Type B pancreatic cell (in vitro differentiated cells): ENCODE measurements around the gene DDX56. TPM values are rescaled to one million over a fixed set of nuclear protein-coding genes. Genes with fewer than 3 reads are reported as not detected.

Experiments used
- DNase-seq: peaks from one replicate; pipeline ENCODE4 v3.0.0; 2021; ENCODE audit warnings: mixed read lengths; ENCODE audit not compliant: unreplicated experiment; ENCODE audit errors: extremely low spot score
- H3K27ac Mint-ChIP-seq: 2 replicates; pipeline ENCODE4 v1.8.0; 2021; ENCODE audit warnings: mild to moderate bottlenecking, mixed read lengths
- H3K27me3 Mint-ChIP-seq: 2 replicates; pipeline ENCODE4 v1.8.0; 2021; ENCODE audit warnings: mixed read lengths
- H3K36me3 Mint-ChIP-seq: 2 replicates; pipeline ENCODE4 v1.8.0; 2021; ENCODE audit warnings: mixed read lengths
- H3K4me1 Mint-ChIP-seq: one replicate; pipeline ENCODE4 v1.8.0; 2021; ENCODE audit warnings: mixed read lengths; ENCODE audit not compliant: unreplicated experiment
- H3K4me3 Mint-ChIP-seq: 2 replicates; pipeline ENCODE4 v1.8.0; 2021; ENCODE audit warnings: mild to moderate bottlenecking, mixed read lengths
- H3K9me3 Mint-ChIP-seq: 2 replicates; pipeline ENCODE4 v1.8.0; 2021; ENCODE audit warnings: mixed read lengths
- total RNA-seq: library from RNA; stranded (reverse); gene quantifications from 2 replicates; pipeline ENCODE4 v1.2.1, GENCODE V29; 2021; ENCODE audit warnings: low replicate concordance
- TF ChIP-seq, protein P1 (sequence below): fragments of 200-600 bp; sonication (generic); conservative IDR thresholded peaks from 2 replicates; pipeline ENCODE4 v1.5.0; 2021; ENCODE audit warnings: antibody characterized with exemption, mild to moderate bottlenecking

The DDX56 gene
- total RNA-seq, 1 donor from 2014 or later: 100 TPM

DNA sequence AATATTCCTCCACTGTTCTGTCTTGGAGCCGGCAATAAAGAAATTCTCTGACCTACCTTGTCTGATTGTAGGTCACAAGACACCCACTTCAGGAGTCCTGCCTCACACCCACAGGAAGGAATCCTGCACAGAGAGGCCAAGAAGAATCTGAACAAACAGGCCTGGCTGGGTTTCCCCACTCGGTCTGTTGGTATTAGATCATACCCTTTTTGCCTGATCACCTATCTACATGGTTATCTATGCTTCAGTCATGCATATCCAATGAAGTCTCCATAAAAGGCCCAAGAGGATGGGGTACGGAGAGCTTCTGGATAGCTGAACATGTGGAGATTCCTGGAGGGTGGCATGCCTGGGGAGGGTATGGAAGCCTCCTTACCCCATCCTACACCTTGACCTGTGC lies 45.0 kb upstream of the DDX56 start:
- Mint-ChIP-seq H3K4me1 (peaks cover 48% of the 10 kb centered on the region), H3K27ac (peak overlapping the region; percentile 99), H3K27me3 (no peaks in the 10 kb centered on the region), H3K4me3 (peak overlapping the region; percentile 83), H3K36me3 (peaks cover 19% of the 10 kb centered on the region), H3K9me3 (peaks cover 4% of the 10 kb centered on the region)
- no peak for DNase-seq
- TF ChIP-seq, protein P1, sequence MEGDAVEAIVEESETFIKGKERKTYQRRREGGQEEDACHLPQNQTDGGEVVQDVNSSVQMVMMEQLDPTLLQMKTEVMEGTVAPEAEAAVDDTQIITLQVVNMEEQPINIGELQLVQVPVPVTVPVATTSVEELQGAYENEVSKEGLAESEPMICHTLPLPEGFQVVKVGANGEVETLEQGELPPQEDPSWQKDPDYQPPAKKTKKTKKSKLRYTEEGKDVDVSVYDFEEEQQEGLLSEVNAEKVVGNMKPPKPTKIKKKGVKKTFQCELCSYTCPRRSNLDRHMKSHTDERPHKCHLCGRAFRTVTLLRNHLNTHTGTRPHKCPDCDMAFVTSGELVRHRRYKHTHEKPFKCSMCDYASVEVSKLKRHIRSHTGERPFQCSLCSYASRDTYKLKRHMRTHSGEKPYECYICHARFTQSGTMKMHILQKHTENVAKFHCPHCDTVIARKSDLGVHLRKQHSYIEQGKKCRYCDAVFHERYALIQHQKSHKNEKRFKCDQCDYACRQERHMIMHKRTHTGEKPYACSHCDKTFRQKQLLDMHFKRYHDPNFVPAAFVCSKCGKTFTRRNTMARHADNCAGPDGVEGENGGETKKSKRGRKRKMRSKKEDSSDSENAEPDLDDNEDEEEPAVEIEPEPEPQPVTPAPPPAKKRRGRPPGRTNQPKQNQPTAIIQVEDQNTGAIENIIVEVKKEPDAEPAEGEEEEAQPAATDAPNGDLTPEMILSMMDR: no peak

DNA sequence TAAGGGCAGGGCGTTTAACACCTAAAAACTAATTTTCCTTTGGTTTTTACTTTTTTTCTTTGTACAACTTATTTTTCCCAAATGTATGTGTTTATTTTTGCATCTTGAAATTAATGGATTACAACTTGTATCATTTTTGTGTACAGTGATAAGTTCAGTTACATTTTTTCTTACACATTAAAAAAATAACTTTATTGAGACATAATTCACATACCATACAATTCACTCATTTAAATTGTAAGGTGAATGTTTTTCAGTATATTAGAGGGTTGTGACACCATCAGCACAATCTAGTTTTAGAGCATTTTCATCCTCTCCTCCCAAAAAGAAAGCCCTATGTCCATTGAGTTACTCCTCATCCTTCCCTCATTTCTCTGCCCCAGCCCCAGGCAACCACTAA lies 44.3 kb upstream of the DDX56 start:
- TF ChIP-seq, protein P1: no peak

DNA sequence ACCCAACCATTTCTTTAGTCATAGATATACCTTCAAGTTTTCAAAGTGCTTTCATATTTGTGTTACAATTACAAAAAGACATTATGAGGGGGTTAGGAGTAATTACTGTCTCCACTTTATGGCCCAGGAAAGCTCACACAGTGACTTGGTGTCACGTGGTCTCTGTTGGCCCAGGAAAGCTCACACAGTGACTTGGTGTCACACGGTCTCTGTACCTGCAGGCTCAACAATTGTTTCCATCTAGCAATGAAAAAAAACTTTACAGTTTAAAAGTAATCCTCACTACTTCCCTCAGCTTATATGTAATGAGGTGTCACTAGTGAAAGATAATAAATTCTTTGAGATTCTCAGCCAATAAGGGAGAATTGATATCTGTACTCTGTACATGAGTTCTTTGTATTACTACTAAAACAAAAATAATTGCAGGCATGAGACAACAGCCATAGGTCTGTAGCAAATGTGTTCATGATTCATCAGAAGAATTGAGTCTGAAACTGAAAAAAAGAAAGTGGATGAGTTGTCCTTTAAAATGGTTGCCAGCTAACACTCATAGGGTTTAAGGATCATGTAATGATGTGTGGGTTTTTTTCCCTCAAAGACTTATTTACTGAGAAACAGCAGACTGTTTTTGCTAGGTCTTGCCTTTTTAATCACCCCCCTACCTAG lies 43.6 kb upstream of the DDX56 start:
- peak overlapping the region; percentile 99 for H3K27ac Mint-ChIP-seq
- peaks cover 4% of the 10 kb centered on the region for H3K9me3 Mint-ChIP-seq
- DNase-seq: no peak
- TF ChIP-seq, protein P1: no peak
- H3K36me3 Mint-ChIP-seq: peaks cover 19% of the 10 kb centered on the region
- H3K27me3 Mint-ChIP-seq: no peaks in the 10 kb centered on the region
- H3K4me1 Mint-ChIP-seq: peaks cover 40% of the 10 kb centered on the region
- H3K4me3 Mint-ChIP-seq: peak overlapping the region; percentile 83

More for the DNA sequence above, 44.3 kb upstream of the DDX56 start:
- H3K4me1 Mint-ChIP-seq: peaks cover 46% of the 10 kb centered on the region
- H3K4me3 Mint-ChIP-seq: peak overlapping the region; percentile 83
- DNase-seq: no peak
- peaks cover 19% of the 10 kb centered on the region for H3K36me3 Mint-ChIP-seq
- H3K9me3 Mint-ChIP-seq: peaks cover 4% of the 10 kb centered on the region
- peak overlapping the region; percentile 99 for H3K27ac Mint-ChIP-seq
- no peaks in the 10 kb centered on the region for H3K27me3 Mint-ChIP-seq

DNA sequence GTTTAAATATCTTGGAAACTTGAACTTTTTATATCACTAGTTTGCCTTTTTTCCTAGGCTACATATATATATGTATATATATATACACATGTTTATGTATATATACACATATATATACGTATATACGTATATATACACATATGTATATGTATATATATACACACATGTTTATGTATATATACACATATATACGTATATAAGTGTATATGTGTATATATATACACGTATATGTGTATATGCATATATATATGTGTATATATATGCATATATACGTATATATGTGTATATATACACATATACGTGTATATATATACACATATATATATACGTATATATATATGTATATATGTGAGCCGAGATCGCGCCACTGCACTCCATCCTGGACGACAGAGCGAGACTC lies 42.8 kb upstream of the DDX56 start:
- TF ChIP-seq, protein P1: no peak
- H3K4me1 Mint-ChIP-seq: peaks cover 45% of the 10 kb centered on the region
- H3K27ac Mint-ChIP-seq: no peak overlapping the region
- peaks cover 4% of the 10 kb centered on the region for H3K9me3 Mint-ChIP-seq
- no peak for DNase-seq
- H3K36me3 Mint-ChIP-seq: peaks cover 19% of the 10 kb centered on the region
- no peaks in the 10 kb centered on the region for H3K27me3 Mint-ChIP-seq
- no peak overlapping the region for H3K4me3 Mint-ChIP-seq

DNA sequence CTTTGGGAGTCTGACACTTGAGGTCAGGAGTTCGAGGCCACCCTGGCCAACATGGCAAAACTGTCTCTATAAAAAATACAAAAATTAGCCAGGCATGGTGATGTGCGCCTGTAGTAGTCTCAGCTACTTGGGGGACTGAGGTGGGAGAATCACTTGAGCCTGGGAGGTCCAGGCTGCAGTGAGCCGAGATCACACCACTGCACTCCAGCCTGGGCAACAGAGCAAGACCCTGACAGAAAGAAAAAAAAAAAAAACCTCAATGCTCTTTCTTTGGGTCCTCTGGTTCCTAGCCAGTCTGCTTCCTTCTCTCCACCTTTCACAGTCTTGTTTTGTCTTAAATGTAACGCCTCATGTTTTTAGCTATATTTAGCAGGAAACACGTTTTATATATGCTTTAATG lies 42.1 kb upstream of the DDX56 start:
- peak overlapping the region; percentile 81 for H3K27ac Mint-ChIP-seq
- peaks cover 4% of the 10 kb centered on the region for H3K9me3 Mint-ChIP-seq
- DNase-seq: no peak
- no peaks in the 10 kb centered on the region for H3K27me3 Mint-ChIP-seq
- no peak overlapping the region for H3K4me3 Mint-ChIP-seq
- peaks cover 15% of the 10 kb centered on the region for H3K36me3 Mint-ChIP-seq
- TF ChIP-seq, protein P1: no peak
- peaks cover 40% of the 10 kb centered on the region for H3K4me1 Mint-ChIP-seq
